Stimulated activated CD4-positive, alpha-beta T cell treated with anti-CD3 and anti-CD28 coated beads, TNF-alpha, amount 100 ng/mL, for 1 hour (primary cell): ENCODE data around the gene MLPH.
A peak's percentile ranks its signal among the peaks of the same experiment; 100 is the strongest.
"Not testable (repeated sequence)": the region's sequence is repeated elsewhere in the genome, so short reads cannot be mapped to it uniquely, and the experiment has no call there.

Experiments used
- DNase-seq, 3 donors: peaks; one replicate each; pipeline ENCODE4 v3.0.0-alpha.2; 2020; ENCODE audit warnings: low read depth in 3 of 3, low spot score in 1 of 3

The MLPH gene

GRCh38 chr2:237456200-237456843 lies 30.7 kb upstream of the MLPH start:
- DNase-seq, result no peak

- no peak for DNase-seq
Measured at GRCh38 chr2:237457388-237457941, 29.6 kb upstream of the MLPH start.

GRCh38 chr2:237458519-237458918 lies 28.5 kb upstream of the MLPH start:
- no peak for DNase-seq

GRCh38 chr2:237459226-237459625 lies 27.8 kb upstream of the MLPH start:
- no peak for DNase-seq

- no peak for DNase-seq
Measured at GRCh38 chr2:237459741-237460174, 27.3 kb upstream of the MLPH start.

GRCh38 chr2:237464757-237465391 lies 22.2 kb upstream of the MLPH start:
- no peak for DNase-seq

- DNase-seq, result no peak
Measured at GRCh38 chr2:237465515-237466148, 21.4 kb upstream of the MLPH start.

GRCh38 chr2:237466211-237466610 lies 20.8 kb upstream of the MLPH start:
- DNase-seq, result no peak

GRCh38 chr2:237467447-237468179 lies 19.4 kb upstream of the MLPH start:
- DNase-seq, result no peak

- not testable (repeated sequence) for DNase-seq
Measured at GRCh38 chr2:237469410-237469809, 17.6 kb upstream of the MLPH start.

- no peak for DNase-seq
Measured at GRCh38 chr2:237469849-237470248, 17.2 kb upstream of the MLPH start.

GRCh38 chr2:237470914-237471313 lies 16.1 kb upstream of the MLPH start:
- DNase-seq, result no peak

GRCh38 chr2:237471438-237472186 lies 15.4 kb upstream of the MLPH start:
- no peak for DNase-seq

GRCh38 chr2:237472187-237472712 lies 14.8 kb upstream of the MLPH start:
- DNase-seq, result no peak

- no peak for DNase-seq
Measured at GRCh38 chr2:237472909-237473877, 13.9 kb upstream of the MLPH start.

- no peak for DNase-seq
Measured at GRCh38 chr2:237473878-237474441, 13.1 kb upstream of the MLPH start.

- no peak for DNase-seq
Measured at GRCh38 chr2:237474442-237474911, 12.6 kb upstream of the MLPH start.

- DNase-seq, result peak; percentile 15 to 75 (median 58)
Measured at GRCh38 chr2:237474931-237475703, 11.9 kb upstream of the MLPH start.
